Fibroblast of villous mesenchyme (primary cell): ENCODE results near the gene ATP5MC2. TPM values are rescaled to one million over a fixed set of nuclear protein-coding genes. Genes with fewer than 3 reads are reported as not detected.
A peak's percentile ranks its signal among the peaks of the same experiment; 100 is the strongest.
"Not testable (repeated sequence)": the region's sequence is repeated elsewhere in the genome, so short reads cannot be mapped to it uniquely, and the experiment has no call there.

Experiments
- DNase-seq: peaks from one replicate; pipeline ENCODE4 v3.0.0-alpha.2; 2010; ENCODE audit warnings: low read depth
- H3K4me3 ChIP-seq: 2 replicates; pipeline ENCODE4 v1.5.1; 2011; ENCODE audit warnings: low read depth, mild to moderate bottlenecking, low read length
- CTCF ChIP-seq: IDR thresholded peaks from 2 replicates; pipeline ENCODE4 v1.5.1; 2012; ENCODE audit warnings: low read depth, mild to moderate bottlenecking, low read length; ENCODE audit not compliant: insufficient read depth
- total RNA-seq: library from RNA; depleted of rRNA; stranded (reverse); fragments of >200 nt; gene quantifications from 2 replicates; pipeline ENCODE4 v1.2.3, GENCODE V29; 2012

Gene ATP5MC2
- total RNA-seq, 1 donor, result 70.8 TPM

DNA sequence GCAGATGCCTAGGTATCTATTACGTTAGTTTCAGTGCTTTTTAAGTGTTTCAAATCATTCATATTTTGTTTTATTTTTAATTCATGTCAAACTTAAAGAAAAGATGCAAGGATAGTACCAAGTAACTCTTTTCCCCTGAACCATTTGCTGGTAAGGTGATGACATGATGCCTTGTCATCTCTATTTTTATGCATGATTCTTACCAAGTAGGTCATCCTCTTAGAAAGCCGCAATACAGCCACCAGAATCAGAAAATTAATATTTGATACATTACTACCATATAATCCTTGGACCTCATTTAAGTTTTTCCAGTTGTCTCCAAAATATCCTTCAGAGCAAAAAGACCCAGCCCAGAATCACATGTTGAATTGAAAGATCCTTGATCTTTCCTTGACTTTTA, 22.3 kb downstream of the ATP5MC2 start:
- DNase-seq, result no peak
- TF ChIP-seq CTCF, result no peak
- no peak overlapping the region for H3K4me3 ChIP-seq

- H3K4me3 ChIP-seq, result no peak overlapping the region
- no peak for TF ChIP-seq CTCF
- DNase-seq, result peak; percentile 51
Measured at GRCh38 chr12:53652366-53652765, 23.5 kb downstream of the ATP5MC2 start.

DNA sequence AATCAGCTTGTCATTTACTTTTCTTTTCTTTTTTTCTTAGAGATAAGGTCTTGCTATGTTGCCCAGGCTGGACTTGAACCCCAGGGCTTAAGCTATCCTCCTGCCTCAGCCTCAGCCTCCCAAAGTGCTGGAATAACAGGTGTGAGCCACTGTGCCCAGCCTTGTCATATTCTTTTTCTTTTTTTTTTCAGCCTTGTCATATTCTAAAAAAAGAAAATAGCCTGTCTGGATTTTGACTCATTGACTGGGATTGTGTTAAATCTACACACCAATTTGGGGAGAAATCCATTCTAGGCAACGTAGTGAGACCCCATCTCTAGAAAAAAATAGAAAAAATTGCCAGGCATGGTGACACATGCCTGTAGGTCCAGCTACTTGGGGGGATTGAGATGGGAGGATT, 24.1 kb downstream of the ATP5MC2 start:
- no peak for DNase-seq
- H3K4me3 ChIP-seq, result no peak overlapping the region

GRCh38 chr12:53646300-53646699, 29.6 kb downstream of the ATP5MC2 start:
- H3K4me3 ChIP-seq, result not testable (repeated sequence)

More for the DNA sequence above, 24.1 kb downstream of the ATP5MC2 start:
- TF ChIP-seq CTCF, result no peak

GRCh38 chr12:53645165-53645564, 30.7 kb downstream of the ATP5MC2 start:
- no peak for TF ChIP-seq CTCF
- DNase-seq, result peak; percentile 80
- H3K4me3 ChIP-seq, result no peak overlapping the region

More at GRCh38 chr12:53646300-53646699, 29.6 kb downstream of the ATP5MC2 start:
- DNase-seq, result not testable (repeated sequence)

- TF ChIP-seq CTCF, result no peak
- no peak for DNase-seq
- H3K4me3 ChIP-seq, result no peak overlapping the region
Measured at GRCh38 chr12:53644133-53644532, 31.8 kb downstream of the ATP5MC2 start.

GRCh38 chr12:53643232-53643979, 32.5 kb downstream of the ATP5MC2 start:
- TF ChIP-seq CTCF, result no peak
- no peak for DNase-seq
- no peak overlapping the region for H3K4me3 ChIP-seq
